ENCODE measurements around the gene SPESP1.

SPESP1 gene

DNA sequence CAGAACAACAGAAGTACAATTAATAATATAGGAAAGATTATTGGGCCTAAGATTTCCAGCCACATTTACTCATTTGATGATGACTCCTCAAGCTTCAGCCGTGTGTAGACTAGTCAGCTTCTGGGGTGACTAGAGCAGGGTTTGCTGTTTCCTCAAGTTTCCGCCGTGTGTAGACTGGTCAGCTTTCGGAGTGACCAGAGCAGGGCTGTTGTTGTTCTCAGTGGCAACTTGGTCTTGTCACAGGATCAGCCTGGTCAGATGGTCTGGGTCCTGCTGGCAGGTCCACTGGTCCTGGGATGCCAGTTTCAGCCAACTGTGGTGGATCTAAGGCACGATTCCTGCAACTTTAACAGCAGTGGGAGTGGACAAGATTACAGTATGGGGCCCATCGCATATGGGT, 62.4 kb downstream of the SPESP1 start:
- H3K4me3 ChIP-seq (ENCODE audit: low read depth, low read length), result no peak overlapping the region
- no peak for TF ChIP-seq MYC (IDR thresholded peaks at IDR 0.05; ENCODE audit: low read depth, low read length)
- no peak for TF ChIP-seq POLR2A (IDR thresholded peaks at IDR 0.05; ENCODE audit: extremely low read depth, insufficient read length)
- TF ChIP-seq, protein P1, sequence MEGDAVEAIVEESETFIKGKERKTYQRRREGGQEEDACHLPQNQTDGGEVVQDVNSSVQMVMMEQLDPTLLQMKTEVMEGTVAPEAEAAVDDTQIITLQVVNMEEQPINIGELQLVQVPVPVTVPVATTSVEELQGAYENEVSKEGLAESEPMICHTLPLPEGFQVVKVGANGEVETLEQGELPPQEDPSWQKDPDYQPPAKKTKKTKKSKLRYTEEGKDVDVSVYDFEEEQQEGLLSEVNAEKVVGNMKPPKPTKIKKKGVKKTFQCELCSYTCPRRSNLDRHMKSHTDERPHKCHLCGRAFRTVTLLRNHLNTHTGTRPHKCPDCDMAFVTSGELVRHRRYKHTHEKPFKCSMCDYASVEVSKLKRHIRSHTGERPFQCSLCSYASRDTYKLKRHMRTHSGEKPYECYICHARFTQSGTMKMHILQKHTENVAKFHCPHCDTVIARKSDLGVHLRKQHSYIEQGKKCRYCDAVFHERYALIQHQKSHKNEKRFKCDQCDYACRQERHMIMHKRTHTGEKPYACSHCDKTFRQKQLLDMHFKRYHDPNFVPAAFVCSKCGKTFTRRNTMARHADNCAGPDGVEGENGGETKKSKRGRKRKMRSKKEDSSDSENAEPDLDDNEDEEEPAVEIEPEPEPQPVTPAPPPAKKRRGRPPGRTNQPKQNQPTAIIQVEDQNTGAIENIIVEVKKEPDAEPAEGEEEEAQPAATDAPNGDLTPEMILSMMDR (IDR thresholded peaks at IDR 0.05; ENCODE audit: low read depth, low read length), result no peak
- TF ChIP-seq, protein P2, sequence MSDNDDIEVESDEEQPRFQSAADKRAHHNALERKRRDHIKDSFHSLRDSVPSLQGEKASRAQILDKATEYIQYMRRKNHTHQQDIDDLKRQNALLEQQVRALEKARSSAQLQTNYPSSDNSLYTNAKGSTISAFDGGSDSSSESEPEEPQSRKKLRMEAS (IDR thresholded peaks at IDR 0.05; ENCODE audit: low read depth, low read length), result no peak
- DNase-seq (ENCODE audit: low read depth), result no peak

DNA sequence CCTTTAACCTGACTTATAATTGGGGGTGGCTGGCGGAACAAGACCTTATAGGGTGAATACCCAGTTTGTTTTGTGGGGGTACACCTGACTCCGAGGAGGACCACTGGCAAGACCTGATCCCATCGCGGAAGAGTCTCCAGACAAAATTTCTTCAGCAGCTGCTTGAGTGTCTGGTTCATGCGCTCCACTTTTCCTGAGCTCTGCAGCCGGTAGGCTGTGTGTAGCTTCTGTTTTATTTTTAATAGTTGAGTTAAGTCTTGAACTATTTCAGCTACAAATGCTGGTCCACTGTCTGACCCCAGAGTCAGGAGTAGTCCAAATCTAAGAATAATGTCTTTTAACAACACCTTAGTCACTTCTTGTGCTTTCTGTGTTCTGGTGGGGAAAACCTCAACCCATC, 63.0 kb downstream of the SPESP1 start:
- no peak for DNase-seq (ENCODE audit: low read depth)
- no peak overlapping the region for H3K4me3 ChIP-seq (ENCODE audit: low read depth, low read length)
- TF ChIP-seq MYC (IDR thresholded peaks at IDR 0.05; ENCODE audit: low read depth, low read length), result no peak
- TF ChIP-seq, protein P1 (IDR thresholded peaks at IDR 0.05; ENCODE audit: low read depth, low read length), result no peak
- TF ChIP-seq POLR2A (IDR thresholded peaks at IDR 0.05; ENCODE audit: extremely low read depth, insufficient read length), result no peak
- TF ChIP-seq, protein P2 (IDR thresholded peaks at IDR 0.05; ENCODE audit: low read depth, low read length), result no peak

DNA sequence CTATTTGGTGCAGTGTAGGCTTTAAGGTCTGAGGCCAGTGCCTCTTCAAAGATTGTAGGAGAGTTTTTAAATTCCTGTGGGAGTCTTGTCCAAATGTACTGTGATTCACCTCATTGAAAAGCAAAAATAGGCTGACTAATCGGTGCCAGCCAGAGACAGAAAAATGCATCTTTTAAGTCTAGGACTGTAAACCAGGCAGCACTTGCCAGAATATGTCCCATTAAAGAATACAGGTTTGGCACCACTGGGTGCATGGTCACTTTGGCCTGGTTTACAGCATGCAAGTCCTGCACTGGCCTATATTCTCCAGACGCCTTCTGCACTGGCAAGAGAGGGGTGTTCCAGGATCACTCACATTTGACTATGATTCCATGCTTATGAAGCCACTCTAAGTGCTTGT, 63.8 kb downstream of the SPESP1 start:
- no peak overlapping the region for H3K4me3 ChIP-seq (ENCODE audit: low read depth, low read length)
- DNase-seq (ENCODE audit: low read depth), result no peak
- TF ChIP-seq, protein P1 (IDR thresholded peaks at IDR 0.05; ENCODE audit: low read depth, low read length), result no peak
- no peak for TF ChIP-seq MYC (IDR thresholded peaks at IDR 0.05; ENCODE audit: low read depth, low read length)
- no peak for TF ChIP-seq POLR2A (IDR thresholded peaks at IDR 0.05; ENCODE audit: extremely low read depth, insufficient read length)
- TF ChIP-seq, protein P2 (IDR thresholded peaks at IDR 0.05; ENCODE audit: low read depth, low read length), result no peak

DNA sequence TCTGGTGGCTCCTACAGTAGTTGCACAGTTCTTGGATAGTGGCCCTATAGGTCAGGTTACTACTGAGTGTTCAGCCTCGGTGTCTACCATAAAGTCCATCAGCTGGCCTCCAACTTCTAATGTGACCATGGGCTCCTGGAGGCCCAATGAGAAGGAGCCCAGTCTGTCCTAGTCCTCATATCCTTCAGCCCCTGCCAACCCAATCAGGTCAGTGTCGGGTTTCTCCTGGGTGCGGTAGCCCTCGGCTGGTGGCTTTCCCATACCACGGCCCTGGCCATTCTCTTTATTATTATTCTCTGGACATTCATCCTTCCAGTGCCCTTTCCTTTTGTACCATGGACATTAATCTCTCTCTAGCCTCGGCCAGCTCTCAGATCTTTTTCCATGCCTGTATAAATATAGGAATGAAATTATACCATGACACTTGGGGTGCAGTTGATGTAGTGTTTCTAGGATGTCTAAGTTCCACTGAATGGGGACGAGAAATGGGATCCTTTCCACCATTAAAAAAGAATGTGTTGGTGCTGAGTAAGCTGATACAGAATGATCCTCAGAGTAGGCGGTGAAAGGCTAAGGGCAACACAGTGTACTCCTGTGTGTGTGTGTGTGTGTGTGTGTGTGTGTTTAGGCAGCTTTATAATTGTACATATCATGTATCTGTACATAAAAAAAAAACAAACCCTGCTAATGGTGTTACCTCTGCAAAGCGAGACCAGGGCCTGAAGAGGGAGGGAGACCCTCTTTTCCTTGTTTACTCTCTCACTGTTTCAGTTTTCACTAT, 64.8 kb downstream of the SPESP1 start:
- no peak for DNase-seq (ENCODE audit: low read depth)
- TF ChIP-seq MYC (IDR thresholded peaks at IDR 0.05; ENCODE audit: low read depth, low read length) (no peak), POLR2A (IDR thresholded peaks at IDR 0.05; ENCODE audit: extremely low read depth, insufficient read length) (no peak)
- TF ChIP-seq, protein P1 (IDR thresholded peaks at IDR 0.05; ENCODE audit: low read depth, low read length), result no peak
- TF ChIP-seq, protein P2 (IDR thresholded peaks at IDR 0.05; ENCODE audit: low read depth, low read length), result no peak
- no peak overlapping the region for H3K4me3 ChIP-seq (ENCODE audit: low read depth, low read length)

Data from NB4 (cell line).